ENCODE results near the gene LANCL1. TPM values are rescaled to one million over a fixed set of nuclear protein-coding genes. Genes with fewer than 3 reads are reported as not detected.

The LANCL1 gene, protein sequence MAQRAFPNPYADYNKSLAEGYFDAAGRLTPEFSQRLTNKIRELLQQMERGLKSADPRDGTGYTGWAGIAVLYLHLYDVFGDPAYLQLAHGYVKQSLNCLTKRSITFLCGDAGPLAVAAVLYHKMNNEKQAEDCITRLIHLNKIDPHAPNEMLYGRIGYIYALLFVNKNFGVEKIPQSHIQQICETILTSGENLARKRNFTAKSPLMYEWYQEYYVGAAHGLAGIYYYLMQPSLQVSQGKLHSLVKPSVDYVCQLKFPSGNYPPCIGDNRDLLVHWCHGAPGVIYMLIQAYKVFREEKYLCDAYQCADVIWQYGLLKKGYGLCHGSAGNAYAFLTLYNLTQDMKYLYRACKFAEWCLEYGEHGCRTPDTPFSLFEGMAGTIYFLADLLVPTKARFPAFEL
- total RNA-seq, result 29.2 TPM

DNA sequence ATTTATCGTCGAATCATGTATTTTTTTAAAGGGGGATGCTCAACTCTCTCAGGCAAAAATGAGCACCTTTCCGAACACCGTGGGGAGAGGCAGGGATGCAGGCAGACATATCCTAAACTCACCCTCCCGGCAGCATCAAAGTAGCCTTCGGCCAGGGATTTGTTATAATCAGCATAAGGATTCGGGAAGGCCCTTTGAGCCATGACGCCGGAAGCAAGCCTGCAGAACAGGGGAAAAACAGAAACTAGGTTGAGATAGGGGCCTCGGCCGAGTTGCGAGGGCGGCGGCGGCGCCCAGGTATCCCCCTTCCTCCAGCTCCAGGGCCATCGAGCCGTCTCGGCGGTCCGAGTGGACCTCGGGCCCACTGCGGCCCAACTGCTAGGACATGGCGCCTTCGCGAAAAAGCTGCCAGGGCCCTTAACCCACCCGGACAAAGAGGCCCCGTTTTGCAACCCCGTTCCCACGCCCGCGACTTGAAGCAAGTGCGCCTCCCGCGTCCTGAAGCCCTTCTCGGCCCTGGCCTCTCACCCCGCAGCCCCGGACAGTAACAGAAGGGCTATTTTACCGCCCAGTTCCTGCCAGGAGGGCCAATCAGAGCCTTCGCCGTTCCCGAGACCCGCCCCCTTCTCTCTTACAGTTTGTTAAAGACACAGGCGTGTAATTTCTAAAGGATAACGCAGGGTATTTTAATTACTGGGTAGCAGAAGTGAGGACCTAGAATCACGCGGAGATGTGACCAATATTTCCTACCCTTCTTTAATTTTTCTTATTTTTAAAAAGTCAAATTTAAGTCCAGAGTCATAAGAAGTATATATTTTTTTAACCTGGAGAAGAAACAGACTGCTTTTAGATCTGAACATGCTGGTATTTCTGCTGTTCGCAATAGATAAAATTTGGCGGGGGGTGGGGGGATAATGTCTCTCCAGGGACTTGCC lies at the start of gene LANCL1:
Gene LANCL1 (minus strand): TSS at position 566 of the 935 bp plus-strand sequence. CDS start 363 bp downstream, at position 203.
- Histone ChIP-seq H3K27me3 (no peaks in the 10 kb centered on the region), H3K9me3 (no peaks in the 10 kb centered on the region), H3K36me3 (peaks cover 0 to 7% of the 10 kb centered on the region in 2 donors), H3K4me1 (peaks cover 29% of the 10 kb centered on the region), H3K27ac (peak within 1 kb of the TSS; percentile 81), H3K4me3 (peak within 1 kb of the TSS; percentile 58 to 74)
- TF ChIP-seq POLR2AphosphoS5 (IDR thresholded peaks at IDR 0.05; ENCODE audit: insufficient read depth in 1 of 2, low read depth in 1 of 2) (peak; percentile 83 to 91), POLR2A (IDR thresholded peaks at IDR 0.05) (peak in 1 of 2 donors; percentile 70)
- TF ChIP-seq, protein P1, sequence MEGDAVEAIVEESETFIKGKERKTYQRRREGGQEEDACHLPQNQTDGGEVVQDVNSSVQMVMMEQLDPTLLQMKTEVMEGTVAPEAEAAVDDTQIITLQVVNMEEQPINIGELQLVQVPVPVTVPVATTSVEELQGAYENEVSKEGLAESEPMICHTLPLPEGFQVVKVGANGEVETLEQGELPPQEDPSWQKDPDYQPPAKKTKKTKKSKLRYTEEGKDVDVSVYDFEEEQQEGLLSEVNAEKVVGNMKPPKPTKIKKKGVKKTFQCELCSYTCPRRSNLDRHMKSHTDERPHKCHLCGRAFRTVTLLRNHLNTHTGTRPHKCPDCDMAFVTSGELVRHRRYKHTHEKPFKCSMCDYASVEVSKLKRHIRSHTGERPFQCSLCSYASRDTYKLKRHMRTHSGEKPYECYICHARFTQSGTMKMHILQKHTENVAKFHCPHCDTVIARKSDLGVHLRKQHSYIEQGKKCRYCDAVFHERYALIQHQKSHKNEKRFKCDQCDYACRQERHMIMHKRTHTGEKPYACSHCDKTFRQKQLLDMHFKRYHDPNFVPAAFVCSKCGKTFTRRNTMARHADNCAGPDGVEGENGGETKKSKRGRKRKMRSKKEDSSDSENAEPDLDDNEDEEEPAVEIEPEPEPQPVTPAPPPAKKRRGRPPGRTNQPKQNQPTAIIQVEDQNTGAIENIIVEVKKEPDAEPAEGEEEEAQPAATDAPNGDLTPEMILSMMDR (IDR thresholded peaks at IDR 0.05), result peak in 1 of 3 experiments; percentile 18
- DNase-seq (ENCODE audit: extremely low spot score in 2 of 2), result peak in 1 of 2 donors; percentile 96
- intact Hi-C loops (cut with DNase I), result no loop called here

DNA sequence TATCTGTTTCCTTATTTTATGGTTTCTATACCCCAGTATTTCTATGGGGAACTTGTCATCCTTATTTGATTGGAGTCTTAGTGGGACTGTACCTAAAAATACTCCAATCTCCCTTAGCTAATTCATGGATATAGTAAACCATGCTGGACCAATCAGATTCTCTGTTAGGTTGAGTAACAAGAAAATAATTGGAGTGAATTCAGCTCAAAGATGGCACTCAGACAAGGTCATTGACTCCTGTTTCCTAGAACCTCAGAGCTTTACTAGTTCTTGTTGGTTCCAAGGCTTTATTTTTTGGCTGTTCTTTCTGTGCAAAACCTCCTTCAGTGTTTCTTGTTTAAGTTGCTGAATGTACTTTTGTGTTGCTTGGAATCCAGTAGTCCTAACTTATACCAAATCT lies 48.0 kb upstream of the LANCL1 start:
- no peak for DNase-seq (ENCODE audit: extremely low spot score in 2 of 2)
- Histone ChIP-seq H3K27me3 (no peaks in the 10 kb centered on the region), H3K4me3 (no peak overlapping the region), H3K9me3 (no peaks in the 10 kb centered on the region), H3K27ac (no peak overlapping the region), H3K4me1 (no peaks in the 10 kb centered on the region), H3K36me3 (no peaks in the 10 kb centered on the region)
- TF ChIP-seq POLR2A (IDR thresholded peaks at IDR 0.05), result no peak
- TF ChIP-seq POLR2AphosphoS5 (IDR thresholded peaks at IDR 0.05; ENCODE audit: insufficient read depth in 1 of 2, low read depth in 1 of 2), result no peak
- TF ChIP-seq, protein P1 (IDR thresholded peaks at IDR 0.05), result no peak
- intact Hi-C loops (cut with DNase I), result no loop called here

DNA sequence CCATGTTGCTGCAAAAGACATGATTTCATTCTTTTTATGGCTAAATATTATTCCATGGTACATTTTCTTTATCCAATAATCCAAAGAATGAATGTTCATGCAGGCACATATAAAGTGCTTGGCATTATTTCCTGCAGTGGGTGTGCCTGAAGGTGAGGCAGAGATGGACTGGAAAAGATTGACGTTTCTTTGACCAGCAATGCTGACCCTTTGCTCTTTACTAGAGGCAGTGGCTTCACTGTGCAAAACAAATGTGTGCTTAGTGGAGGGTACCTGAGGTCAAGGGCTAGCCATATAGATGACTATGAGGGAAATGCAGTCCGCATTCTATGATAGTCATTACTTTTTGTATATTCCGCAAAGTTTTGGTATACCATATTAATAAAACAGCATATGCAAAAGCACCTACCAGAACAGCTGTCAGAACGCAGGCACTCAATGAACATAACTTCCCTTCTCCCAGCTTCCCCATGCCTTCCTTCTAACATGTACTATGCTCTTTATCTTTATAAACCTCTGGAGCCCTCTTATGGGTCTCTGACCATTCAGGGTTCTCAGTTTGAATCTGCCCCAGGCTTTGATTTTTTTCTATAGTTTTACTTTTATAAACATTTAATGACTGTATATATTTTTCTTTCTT lies 47.2 kb upstream of the LANCL1 start:
- no peak for DNase-seq (ENCODE audit: extremely low spot score in 2 of 2)
- intact Hi-C loops (cut with DNase I), result no loop called here
- Histone ChIP-seq H3K36me3 (no peaks in the 10 kb centered on the region), H3K4me3 (no peak overlapping the region), H3K27ac (no peak overlapping the region), H3K4me1 (no peaks in the 10 kb centered on the region), H3K27me3 (no peaks in the 10 kb centered on the region), H3K9me3 (no peaks in the 10 kb centered on the region)
- TF ChIP-seq, protein P1 (IDR thresholded peaks at IDR 0.05), result no peak
- TF ChIP-seq POLR2AphosphoS5 (IDR thresholded peaks at IDR 0.05; ENCODE audit: insufficient read depth in 1 of 2, low read depth in 1 of 2), result no peak
- no peak for TF ChIP-seq POLR2A (IDR thresholded peaks at IDR 0.05)

DNA sequence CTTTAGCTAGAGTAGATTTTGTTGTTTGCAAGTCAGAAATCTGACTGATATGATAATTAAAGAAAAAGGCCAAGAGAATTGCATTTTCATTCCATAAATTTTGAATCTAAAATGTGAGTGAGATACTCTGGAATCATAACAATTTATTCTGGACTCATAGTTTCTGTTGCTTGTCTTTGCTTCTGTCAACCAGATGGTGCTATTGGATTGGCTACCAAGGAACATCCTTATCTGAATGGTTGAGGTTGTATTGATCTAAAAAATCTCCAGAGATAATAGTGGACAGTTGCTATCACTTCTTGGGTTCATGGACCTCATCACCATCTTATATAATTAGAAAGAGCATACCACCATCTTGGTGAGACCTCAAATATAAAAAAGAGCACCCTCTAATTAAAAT lies 45.8 kb upstream of the LANCL1 start:
- H3K27ac ChIP-seq, result no peak overlapping the region
- no peaks in the 10 kb centered on the region for H3K4me1 ChIP-seq
- H3K9me3 ChIP-seq, result no peaks in the 10 kb centered on the region
- no peaks in the 10 kb centered on the region for H3K27me3 ChIP-seq
- intact Hi-C loops (cut with DNase I), result no loop called here
- no peak overlapping the region for H3K4me3 ChIP-seq
- TF ChIP-seq POLR2A (IDR thresholded peaks at IDR 0.05) (no peak), POLR2AphosphoS5 (IDR thresholded peaks at IDR 0.05; ENCODE audit: insufficient read depth in 1 of 2, low read depth in 1 of 2) (no peak)
- TF ChIP-seq, protein P1 (IDR thresholded peaks at IDR 0.05), result no peak
- H3K36me3 ChIP-seq, result no peaks in the 10 kb centered on the region
- DNase-seq (ENCODE audit: extremely low spot score in 2 of 2), result no peak
